ENCODE results near the gene DHX58. TPM values are rescaled to one million over a fixed set of nuclear protein-coding genes. Genes with fewer than 3 reads are reported as not detected.

The DHX58 gene
- total RNA-seq, 2 experiments from 2014 or later, result 7.0 to 7.6 TPM

Other genes starting within 250 kb of the DHX58 start
- 10 to 100 TPM; 23.2 to 23.8 TPM for gene KLHL11, start 247.3 kb downstream of the DHX58 start, total RNA-seq
- 100 to 1,000 TPM; 204 to 215 TPM for gene ACLY, start 193.8 kb downstream of the DHX58 start, total RNA-seq
- under 1 TPM; 0.27 to 0.38 TPM for gene ODAD4, start 182.1 kb downstream of the DHX58 start, total RNA-seq
- gene CNP, start 145.9 kb downstream of the DHX58 start, total RNA-seq, result 10 to 100 TPM; 66.8 to 67.6 TPM
- gene DNAJC7, start 95.3 kb downstream of the DHX58 start, total RNA-seq, result 100 to 1,000 TPM in 1 of 2 experiments, 10 to 100 TPM in 1; 99.1 to 108 TPM
- gene NKIRAS2, start 92.6 kb downstream of the DHX58 start, total RNA-seq, result 10 to 100 TPM; 27.1 to 29.6 TPM
- under 1 TPM; 0.04 to 0.08 TPM for gene C17orf113, start 62.1 kb downstream of the DHX58 start, total RNA-seq
- gene ZNF385C, start 14.2 kb downstream of the DHX58 start, total RNA-seq, result under 1 TPM in 1 of 2 experiments, not detected in 1; 0.10 TPM
- 10 to 100 TPM; 52.6 to 54.2 TPM for gene KAT2A, start 8.7 kb upstream of the DHX58 start, total RNA-seq
- gene HSPB9, start 10.1 kb upstream of the DHX58 start, total RNA-seq, result under 1 TPM in 1 of 2 experiments, not detected in 1; 0.13 TPM
- 10 to 100 TPM; 56.4 to 58.9 TPM for gene RAB5C, start 42.3 kb upstream of the DHX58 start, total RNA-seq
- gene KCNH4, start 68.4 kb upstream of the DHX58 start, total RNA-seq, result 1 to 10 TPM; 1.2 to 1.3 TPM
- not detected for gene HCRT, start 72.7 kb upstream of the DHX58 start, total RNA-seq
- gene GHDC, start 81.8 kb upstream of the DHX58 start, total RNA-seq, result 10 to 100 TPM; 19.2 to 20.0 TPM
- 100 to 1,000 TPM; 102 to 111 TPM for gene STAT5B, start 163.7 kb upstream of the DHX58 start, total RNA-seq
- gene STAT5A, start 175.8 kb upstream of the DHX58 start, total RNA-seq, result 100 to 1,000 TPM; 197 TPM